Measurements from ENCODE around the gene PGAM2.

The PGAM2 gene

DNA sequence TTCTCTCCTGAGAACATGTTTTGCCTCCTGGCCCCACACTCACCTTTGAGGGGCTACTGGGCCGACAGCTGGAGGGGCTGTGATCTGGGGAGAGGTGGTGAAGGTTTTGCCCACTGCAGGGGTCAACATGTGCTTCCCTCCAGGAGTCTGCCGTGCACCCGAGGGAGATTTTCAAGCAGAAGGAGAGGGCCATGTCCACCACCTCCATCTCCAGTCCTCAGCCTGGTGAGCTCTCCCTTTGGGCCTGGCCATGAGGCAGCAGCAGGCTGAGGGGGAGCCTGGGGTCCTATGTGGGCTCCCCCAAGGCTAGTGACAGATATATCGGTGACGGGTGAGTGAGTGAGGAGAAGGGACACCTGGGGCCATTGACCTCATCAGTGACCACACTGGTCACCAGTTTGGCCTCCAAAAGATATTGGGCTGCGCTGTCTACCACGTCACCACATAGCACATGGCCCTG, 6.6 kb downstream of the PGAM2 start:
- Mint-ChIP-seq H3K27ac (peak overlapping the region; percentile 84), H3K27me3 (no peaks in the 10 kb centered on the region), H3K36me3 (ENCODE audit: low read depth) (peaks cover 62% of the 10 kb centered on the region), H3K9me3 (no peaks in the 10 kb centered on the region), H3K4me1 (ENCODE audit: low read depth) (peaks cover 41% of the 10 kb centered on the region), H3K4me3 (peak overlapping the region; percentile 9)

DNA sequence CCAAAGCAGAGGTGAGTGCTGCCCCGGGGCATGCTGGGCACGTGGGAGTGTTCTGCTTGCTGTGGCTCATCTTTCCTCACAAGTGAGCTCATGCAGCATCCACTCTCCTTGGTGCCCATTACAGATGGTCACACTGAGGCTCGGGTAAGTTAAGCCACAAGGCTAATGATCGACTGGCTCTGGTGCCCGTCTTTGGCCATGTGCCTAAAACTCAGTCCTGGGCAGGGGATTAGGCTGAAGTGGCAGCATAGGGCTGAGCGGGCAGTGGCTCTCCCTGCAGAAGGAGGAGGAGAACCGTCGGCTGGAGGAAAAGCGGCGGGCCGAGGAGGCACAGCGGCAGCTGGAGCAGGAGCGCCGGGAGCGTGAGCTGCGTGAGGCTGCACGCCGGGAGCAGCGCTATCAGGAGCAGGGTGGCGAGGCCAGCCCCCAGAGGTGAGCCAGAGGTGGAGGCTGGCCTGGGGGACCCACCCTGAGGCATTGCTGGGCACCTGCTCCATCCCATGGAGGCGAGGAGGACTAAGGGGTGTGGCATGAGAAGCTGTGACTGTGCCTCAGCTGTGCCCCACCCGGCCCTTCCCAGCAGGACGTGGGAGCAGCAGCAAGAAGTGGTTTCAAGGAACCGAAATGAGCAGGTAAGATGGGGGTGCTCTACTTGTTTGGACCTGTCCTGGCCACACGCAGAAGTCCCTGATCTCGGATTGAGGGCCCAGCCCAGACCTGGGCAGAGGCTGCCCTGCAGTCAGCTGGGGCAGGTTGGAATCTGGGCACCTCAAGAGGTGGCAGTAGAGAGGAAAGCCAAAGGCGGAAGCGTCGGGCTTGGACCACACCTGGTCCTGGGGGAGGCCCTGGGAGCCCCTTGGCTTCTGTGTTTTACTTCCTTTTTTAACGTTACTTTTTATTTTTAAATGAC, 7.3 kb downstream of the PGAM2 start:
- peak overlapping the region; percentile 9 for H3K4me3 Mint-ChIP-seq
- H3K4me1 Mint-ChIP-seq (ENCODE audit: low read depth), result peaks cover 42% of the 10 kb centered on the region
- peaks cover 64% of the 10 kb centered on the region for H3K36me3 Mint-ChIP-seq (ENCODE audit: low read depth)
- no peaks in the 10 kb centered on the region for H3K9me3 Mint-ChIP-seq
- H3K27ac Mint-ChIP-seq, result peak overlapping the region; percentile 84
- no peaks in the 10 kb centered on the region for H3K27me3 Mint-ChIP-seq

DNA sequence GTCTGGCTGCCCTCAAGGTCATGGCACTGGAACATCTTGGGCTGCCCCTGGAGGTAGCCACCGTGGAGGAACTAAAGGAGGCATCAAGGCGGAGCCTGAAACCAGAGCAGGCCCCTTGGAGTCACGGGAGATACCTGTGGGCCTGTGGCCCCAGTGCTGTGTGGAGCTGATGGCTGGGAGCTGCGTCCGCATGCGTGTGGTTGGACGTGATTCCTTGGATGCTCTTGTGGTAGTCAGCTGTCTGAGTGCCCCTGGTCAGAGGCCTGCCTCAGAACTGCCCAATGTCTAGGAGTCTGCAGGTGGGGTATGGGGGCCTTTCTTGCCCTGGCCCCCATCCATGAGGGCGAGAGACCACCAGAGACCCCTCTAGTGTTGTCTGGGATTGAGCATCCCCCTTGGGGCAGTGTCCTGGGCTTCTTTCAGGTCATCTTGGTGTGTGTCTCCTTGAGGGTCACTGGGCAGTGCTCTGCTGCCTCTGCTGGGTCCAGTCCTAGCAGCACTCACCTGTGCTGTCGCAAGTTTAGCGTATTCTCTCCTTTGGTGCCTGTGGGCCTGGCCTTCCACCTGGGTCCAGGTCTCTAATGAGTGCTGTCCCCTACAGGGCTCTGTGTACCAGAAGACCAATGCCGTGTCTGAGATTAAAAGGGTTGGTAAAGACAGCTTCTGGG, 8.1 kb downstream of the PGAM2 start:
- Mint-ChIP-seq H3K27me3 (no peaks in the 10 kb centered on the region), H3K27ac (no peak overlapping the region), H3K9me3 (no peaks in the 10 kb centered on the region), H3K4me1 (ENCODE audit: low read depth) (peaks cover 49% of the 10 kb centered on the region), H3K36me3 (ENCODE audit: low read depth) (peaks cover 71% of the 10 kb centered on the region), H3K4me3 (no peak overlapping the region)

DNA sequence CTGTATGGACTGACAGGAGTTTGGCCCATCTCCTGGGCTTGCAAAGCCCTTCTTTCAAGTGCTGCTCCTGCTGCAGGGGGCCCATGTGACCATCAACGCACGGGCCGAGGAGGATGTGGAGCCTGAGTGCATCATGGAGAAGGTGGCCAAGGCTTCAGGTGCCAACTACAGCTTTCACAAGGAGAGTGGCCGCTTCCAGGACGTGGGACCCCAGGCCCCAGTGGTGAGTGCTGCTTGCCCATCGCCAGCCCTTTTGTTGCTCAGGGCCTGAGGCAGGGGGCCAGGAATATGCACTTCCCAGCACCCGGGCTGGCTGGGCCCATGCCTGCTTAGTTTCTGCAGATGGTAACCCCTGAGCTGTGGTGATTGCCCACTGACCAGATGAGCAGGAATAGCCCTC, 8.7 kb downstream of the PGAM2 start:
- peaks cover 53% of the 10 kb centered on the region for H3K4me1 Mint-ChIP-seq (ENCODE audit: low read depth)
- H3K27ac Mint-ChIP-seq, result no peak overlapping the region
- H3K27me3 Mint-ChIP-seq, result no peaks in the 10 kb centered on the region
- H3K9me3 Mint-ChIP-seq, result no peaks in the 10 kb centered on the region
- H3K4me3 Mint-ChIP-seq, result no peak overlapping the region
- H3K36me3 Mint-ChIP-seq (ENCODE audit: low read depth), result peaks cover 73% of the 10 kb centered on the region

DNA sequence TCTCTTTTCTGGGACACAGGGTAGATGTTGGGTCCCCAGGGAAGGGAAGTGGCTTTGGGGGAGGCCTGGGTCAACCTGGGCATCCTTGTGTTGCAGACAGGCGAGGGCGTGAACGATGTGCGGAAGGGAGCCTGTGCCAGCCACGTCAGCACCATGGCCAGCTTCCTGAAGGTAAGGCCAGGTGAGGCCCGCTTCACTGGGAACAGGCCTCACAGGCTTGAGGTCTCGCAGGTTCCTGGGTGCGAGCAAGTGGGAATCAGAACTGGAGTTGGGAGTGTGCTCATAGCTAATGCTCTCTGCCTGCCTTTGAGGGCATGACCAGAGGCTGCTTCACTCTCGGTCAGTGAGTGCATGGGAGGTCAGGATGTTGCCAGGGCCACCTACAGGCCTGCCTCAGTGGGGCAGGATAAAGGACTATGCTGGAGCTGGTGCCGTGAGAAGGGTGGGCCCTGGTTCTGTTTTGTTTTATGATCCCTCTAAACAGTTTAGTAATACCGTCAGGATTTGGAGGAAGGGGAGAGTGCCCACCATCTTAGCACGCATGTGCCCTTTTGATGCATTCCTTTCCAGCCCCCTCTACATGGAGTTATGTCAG, 12.5 kb downstream of the PGAM2 start:
- Mint-ChIP-seq H3K27me3 (no peaks in the 10 kb centered on the region), H3K4me3 (no peak overlapping the region), H3K4me1 (ENCODE audit: low read depth) (peaks cover 70% of the 10 kb centered on the region), H3K9me3 (no peaks in the 10 kb centered on the region), H3K36me3 (ENCODE audit: low read depth) (peaks cover 70% of the 10 kb centered on the region), H3K27ac (no peak overlapping the region)

DNA sequence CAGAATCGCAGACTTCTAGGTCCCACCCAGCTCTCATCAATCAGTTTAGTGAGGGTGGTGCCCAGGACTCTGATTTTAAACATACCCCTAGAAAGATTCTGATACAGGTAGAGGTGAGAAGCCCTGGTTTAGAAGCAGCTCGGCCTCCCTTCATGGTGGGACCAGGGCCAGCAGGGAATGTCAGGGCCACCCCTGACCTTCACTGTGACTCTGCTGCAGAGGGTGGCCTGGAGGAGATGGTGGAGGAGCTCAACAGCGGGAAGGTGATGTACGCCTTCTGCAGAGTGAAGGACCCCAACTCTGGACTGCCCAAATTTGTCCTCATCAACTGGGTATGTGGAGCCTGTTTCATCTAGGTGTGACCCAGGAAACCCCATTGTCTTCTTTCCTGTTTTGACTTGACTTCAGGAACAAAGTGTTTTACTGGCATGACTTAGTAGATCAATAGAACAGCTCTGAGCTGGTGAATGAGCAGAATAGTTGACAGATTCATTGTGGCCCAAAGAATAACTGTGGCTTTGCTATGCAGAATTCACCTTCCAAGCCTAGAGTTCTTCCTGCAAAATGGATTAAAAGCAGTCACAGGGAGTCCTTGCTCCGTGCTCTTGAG, 13.7 kb downstream of the PGAM2 start:
- no peaks in the 10 kb centered on the region for H3K27me3 Mint-ChIP-seq
- H3K4me1 Mint-ChIP-seq (ENCODE audit: low read depth), result peaks cover 76% of the 10 kb centered on the region
- no peak overlapping the region for H3K4me3 Mint-ChIP-seq
- no peak overlapping the region for H3K27ac Mint-ChIP-seq
- H3K9me3 Mint-ChIP-seq, result no peaks in the 10 kb centered on the region
- peaks cover 68% of the 10 kb centered on the region for H3K36me3 Mint-ChIP-seq (ENCODE audit: low read depth)

DNA sequence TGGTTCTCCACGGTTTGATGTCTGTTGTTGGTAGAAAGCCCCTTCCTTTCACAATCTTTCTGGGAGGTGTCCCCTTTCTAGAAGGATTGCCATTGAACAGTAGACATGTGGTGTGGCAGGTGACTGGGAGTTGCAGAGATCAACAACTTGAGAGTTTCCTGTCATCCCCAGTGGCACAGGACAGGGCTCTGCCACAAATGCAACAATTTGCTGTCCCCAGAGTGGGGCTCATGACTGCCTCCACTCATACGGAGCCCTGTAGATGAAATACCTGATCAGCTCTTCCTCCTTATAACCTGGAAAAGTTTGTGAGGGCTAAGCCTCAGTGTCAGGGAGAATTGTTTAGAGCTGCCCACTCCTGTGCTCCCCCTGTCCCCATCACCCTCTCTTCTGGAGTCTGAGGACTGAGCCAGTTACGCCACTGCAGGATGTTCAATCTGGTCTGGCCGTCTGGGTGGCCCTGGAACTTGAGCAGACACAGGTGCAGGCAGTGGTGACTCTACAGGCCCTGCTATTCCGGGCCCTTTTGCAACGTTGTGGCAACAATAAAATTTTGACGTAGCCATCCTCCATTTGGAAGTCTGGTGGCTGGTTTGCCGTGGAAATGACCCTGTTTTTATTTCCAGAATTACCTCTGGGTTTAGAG, 14.3 kb downstream of the PGAM2 start:
- Mint-ChIP-seq H3K27me3 (no peaks in the 10 kb centered on the region), H3K9me3 (no peaks in the 10 kb centered on the region), H3K36me3 (ENCODE audit: low read depth) (peaks cover 69% of the 10 kb centered on the region), H3K4me3 (no peak overlapping the region), H3K27ac (peak overlapping the region; percentile 52), H3K4me1 (ENCODE audit: low read depth) (peaks cover 77% of the 10 kb centered on the region)

DNA sequence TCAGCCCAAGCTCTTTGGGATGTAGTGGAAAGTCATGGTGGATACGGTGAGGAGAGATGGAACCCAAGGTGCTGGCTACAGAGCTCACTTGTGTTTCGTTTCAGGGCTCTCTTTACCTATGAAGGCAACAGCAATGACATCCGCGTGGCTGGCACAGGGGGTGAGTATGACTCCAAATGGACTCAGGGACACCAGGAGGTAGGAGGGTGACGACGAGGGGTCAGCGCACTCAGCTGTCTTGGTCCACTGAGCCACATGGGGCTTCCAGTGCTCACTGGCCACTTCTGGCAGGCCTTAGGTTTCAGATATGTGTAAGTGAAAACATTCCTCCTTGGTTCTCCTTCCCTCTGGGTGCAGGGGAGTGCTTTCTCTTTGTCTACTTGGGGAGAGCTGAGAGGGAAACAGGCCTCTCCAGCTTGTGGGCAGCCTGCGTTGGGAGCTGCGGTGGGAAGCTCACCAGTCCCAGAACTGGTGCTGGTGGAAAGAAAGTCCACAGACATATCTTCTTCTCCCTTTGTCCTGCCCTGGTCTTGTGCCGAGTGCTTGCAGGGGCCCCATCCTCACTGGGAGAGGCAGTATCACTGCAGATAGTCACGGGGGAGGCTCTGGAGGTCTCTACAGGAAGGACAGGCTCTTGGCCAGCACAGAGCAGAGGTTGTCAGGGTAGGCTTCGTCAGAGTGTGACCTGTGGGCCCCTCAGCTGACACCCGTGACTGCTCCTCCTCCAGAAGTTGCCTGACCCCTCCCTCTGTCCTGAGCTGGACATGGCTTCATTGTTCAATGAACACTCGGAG, 15.0 kb downstream of the PGAM2 start:
- peak overlapping the region; percentile 55 for H3K27ac Mint-ChIP-seq
- peaks cover 64% of the 10 kb centered on the region for H3K36me3 Mint-ChIP-seq (ENCODE audit: low read depth)
- no peak overlapping the region for H3K4me3 Mint-ChIP-seq
- peaks cover 77% of the 10 kb centered on the region for H3K4me1 Mint-ChIP-seq (ENCODE audit: low read depth)
- H3K9me3 Mint-ChIP-seq, result no peaks in the 10 kb centered on the region
- H3K27me3 Mint-ChIP-seq, result no peaks in the 10 kb centered on the region

DNA sequence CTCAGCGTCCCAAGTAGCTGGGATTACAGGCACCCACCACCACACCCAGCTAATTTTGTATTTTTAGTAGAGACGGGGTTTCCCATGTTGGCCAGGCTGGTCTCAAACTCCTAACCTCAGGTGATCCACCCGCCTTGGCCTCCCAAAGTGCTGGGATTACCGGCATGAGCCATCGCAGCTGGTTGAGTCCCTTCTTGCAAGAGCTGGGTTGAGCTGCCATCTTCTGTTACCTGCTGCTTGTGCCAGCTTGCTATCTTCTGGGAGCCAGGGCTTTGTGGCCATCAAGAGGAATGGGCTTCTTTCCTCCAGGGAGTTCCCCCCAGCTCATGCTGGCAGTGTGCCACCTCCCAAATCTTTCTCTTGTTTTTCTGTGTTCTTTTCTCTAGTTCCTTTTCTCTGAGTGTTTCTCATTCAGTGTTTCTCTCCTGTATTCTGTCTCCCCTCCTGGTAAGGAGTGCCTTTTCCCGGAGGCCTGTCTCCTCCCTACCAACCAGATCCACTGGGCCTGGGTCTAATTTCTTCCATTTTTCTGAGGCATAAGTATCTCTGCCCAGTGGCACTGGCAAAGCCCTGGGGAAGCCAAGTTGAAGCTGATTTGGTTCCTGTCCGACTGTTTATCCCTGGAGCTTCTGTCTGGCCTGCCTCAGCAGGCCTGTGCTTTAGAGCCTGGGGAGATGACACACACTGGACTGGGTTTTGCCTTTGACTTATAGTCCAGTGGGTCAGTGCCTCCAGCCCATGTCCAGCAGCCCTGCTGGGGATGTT, 17.2 kb downstream of the PGAM2 start:
- H3K4me1 Mint-ChIP-seq (ENCODE audit: low read depth), result peaks cover 81% of the 10 kb centered on the region
- H3K9me3 Mint-ChIP-seq, result no peaks in the 10 kb centered on the region
- H3K27me3 Mint-ChIP-seq, result no peaks in the 10 kb centered on the region
- no peak overlapping the region for H3K4me3 Mint-ChIP-seq
- peaks cover 53% of the 10 kb centered on the region for H3K36me3 Mint-ChIP-seq (ENCODE audit: low read depth)
- H3K27ac Mint-ChIP-seq, result peak overlapping the region; percentile 19

DNA sequence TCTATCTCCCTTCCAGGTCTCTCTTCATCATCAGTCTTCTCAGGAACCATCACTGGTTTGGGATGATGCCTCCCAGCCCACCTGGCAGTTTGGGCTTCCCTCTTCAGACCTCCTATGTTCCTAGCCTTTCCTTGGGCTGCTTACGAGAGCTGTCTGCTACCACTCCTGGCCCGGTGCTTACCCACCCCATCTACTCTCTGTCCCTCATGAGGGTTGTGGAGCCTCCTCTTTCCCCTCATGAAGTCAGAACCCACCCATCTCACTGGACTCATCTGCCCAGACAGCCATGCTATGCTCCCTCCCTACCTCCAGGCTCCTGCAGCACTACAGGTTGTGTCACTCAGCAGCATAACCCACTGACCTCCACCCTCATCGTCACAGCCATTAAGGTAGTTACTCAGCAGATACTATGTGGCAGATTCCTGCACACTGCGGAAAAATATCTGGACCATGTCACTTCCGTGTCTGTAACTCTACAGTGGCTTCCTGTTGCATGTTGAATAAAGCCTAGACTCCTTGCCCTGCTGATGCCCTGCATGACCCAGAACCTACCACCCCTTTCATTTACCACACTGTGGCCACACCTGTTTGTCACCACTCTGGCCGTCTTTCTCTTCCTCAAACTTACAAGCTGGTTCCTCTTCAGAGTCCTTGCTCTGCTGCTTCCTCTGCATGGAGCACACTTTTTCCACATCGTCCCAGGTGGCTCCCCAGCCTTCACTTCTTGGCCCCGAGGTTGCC, 18.9 kb downstream of the PGAM2 start:
- peaks cover 67% of the 10 kb centered on the region for H3K4me1 Mint-ChIP-seq (ENCODE audit: low read depth)

DNA sequence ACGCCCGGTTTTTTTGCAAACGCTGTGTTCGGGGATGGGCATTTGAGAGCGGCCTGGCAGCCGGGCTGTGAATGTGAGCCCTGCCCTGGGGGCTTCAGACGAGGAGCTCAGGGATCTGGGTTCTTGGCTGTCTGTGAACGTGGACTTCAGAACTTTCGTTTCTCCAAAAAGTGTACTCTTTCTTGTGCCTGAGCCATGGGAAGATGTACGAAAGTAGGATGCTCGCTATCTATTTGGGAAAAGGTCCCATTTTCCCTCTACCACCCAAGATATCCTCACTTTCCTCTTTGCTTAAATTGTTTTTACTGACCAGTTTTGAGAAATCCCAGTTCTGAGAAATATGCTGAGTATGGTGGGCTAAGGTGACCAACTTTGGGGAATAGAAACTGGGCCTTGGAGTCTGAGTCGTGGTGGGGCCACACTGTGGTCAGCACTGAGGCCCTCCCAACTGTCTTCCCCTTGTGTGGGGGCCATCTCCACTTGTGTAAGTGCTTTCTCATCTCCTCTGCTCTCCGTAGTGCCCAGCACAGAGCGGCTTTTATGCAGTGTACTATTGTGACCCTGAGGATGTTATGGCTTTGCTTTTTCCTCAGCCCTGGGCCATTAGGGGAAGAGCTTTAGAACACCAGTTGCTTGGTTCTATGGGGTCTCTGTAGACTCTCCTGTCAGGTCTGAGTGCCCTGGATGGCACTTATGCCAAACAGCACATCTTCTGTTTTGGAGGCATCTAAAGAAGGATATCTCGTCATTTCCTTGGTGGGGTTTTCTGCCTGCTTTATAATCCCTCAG, 19.9 kb downstream of the PGAM2 start:
- Mint-ChIP-seq H3K9me3 (no peaks in the 10 kb centered on the region), H3K36me3 (ENCODE audit: low read depth) (peaks cover 32% of the 10 kb centered on the region), H3K4me1 (ENCODE audit: low read depth) (peaks cover 63% of the 10 kb centered on the region), H3K27me3 (no peaks in the 10 kb centered on the region), H3K27ac (peak overlapping the region; percentile 90), H3K4me3 (peak overlapping the region; percentile 94)

More for the DNA sequence above, 18.9 kb downstream of the PGAM2 start:
- Mint-ChIP-seq H3K9me3 (no peaks in the 10 kb centered on the region), H3K36me3 (ENCODE audit: low read depth) (peaks cover 40% of the 10 kb centered on the region), H3K27me3 (no peaks in the 10 kb centered on the region), H3K4me3 (peak overlapping the region; percentile 94), H3K27ac (peak overlapping the region; percentile 90)
